ENCODE measurements around the gene LMO7.

The LMO7 gene

GRCh38 chr13:75617230-75617629, 18.9 kb upstream of the LMO7 start:
- no peaks in the 10 kb centered on the region for H3K79me2 ChIP-seq (ENCODE audit: control insufficient read depth, insufficient read depth, low read length, poor library complexity)
- no peak overlapping the region for H2BK5ac ChIP-seq (ENCODE audit: low read depth, low read length, poor library complexity)
- no peak overlapping the region for H3K4me2 ChIP-seq (ENCODE audit: low read length)
- no peak overlapping the region for H4K12ac ChIP-seq (ENCODE audit: low read depth, low read length)
- H3K27ac ChIP-seq (ENCODE audit: low read depth, low read length) = no peak overlapping the region
- no peak overlapping the region for H2BK120ac ChIP-seq (ENCODE audit: insufficient read depth, low read length, poor library complexity)
- DNase-seq = no peak
- no peak overlapping the region for H3K18ac ChIP-seq (ENCODE audit: low read length)
- H3K4me1 ChIP-seq (ENCODE audit: control insufficient read depth in 1 of 2, insufficient read depth in 2 of 2, low read length in 2 of 2) = no peaks in the 10 kb centered on the region
- no peak overlapping the region for H2AFZ ChIP-seq (ENCODE audit: insufficient read depth, low read length, poor library complexity)
- no peaks in the 10 kb centered on the region for H3K79me1 ChIP-seq (ENCODE audit: low read length)
- H3K23ac ChIP-seq (ENCODE audit: low read length) = no peak overlapping the region
- H3K4ac ChIP-seq (ENCODE audit: low read depth, low read length) = no peak overlapping the region
- no peak overlapping the region for H2BK12ac ChIP-seq (ENCODE audit: low read length)
- no peak overlapping the region for H3K14ac ChIP-seq (ENCODE audit: low read length)
- H3K9me3 ChIP-seq (ENCODE audit: insufficient read depth, low read depth, low read length) = no peaks in the 10 kb centered on the region
- H2AK5ac ChIP-seq (ENCODE audit: low read length) = no peak overlapping the region
- WGBS (ENCODE audit: extremely low coverage, insufficient coverage, insufficient read length) = no CpG with 5 or more reads among the region's 1 CpG
- H3K9ac ChIP-seq (ENCODE audit: low read length) = no peak overlapping the region
- no peak overlapping the region for H3K4me3 ChIP-seq (ENCODE audit: low read depth, low read length)
- H4K8ac ChIP-seq (ENCODE audit: low read depth, low read length) = no peak overlapping the region
- no peaks in the 10 kb centered on the region for H3K27me3 ChIP-seq (ENCODE audit: insufficient read depth, low read length)
- H3K36me3 ChIP-seq (ENCODE audit: control insufficient read depth in 1 of 2, insufficient read depth in 2 of 2, low read length in 2 of 2) = no peaks in the 10 kb centered on the region
- H4K91ac ChIP-seq (ENCODE audit: low read depth, low read length) = no peak overlapping the region

- Histone ChIP-seq H3K18ac (ENCODE audit: low read length) (no peak overlapping the region), H2AFZ (ENCODE audit: insufficient read depth, low read length, poor library complexity) (no peak overlapping the region), H2BK12ac (ENCODE audit: low read length) (no peak overlapping the region), H3K79me1 (ENCODE audit: low read length) (peaks cover under 1% of the 10 kb centered on the region), H4K91ac (ENCODE audit: low read depth, low read length) (no peak overlapping the region), H3K36me3 (ENCODE audit: control insufficient read depth in 1 of 2, insufficient read depth in 2 of 2, low read length in 2 of 2) (peaks cover 0 to under 1% of the 10 kb centered on the region in 2 experiments), H3K4ac (ENCODE audit: low read depth, low read length) (no peak overlapping the region), H3K9me3 (ENCODE audit: insufficient read depth, low read depth, low read length) (no peaks in the 10 kb centered on the region), H3K27me3 (ENCODE audit: insufficient read depth, low read length) (no peaks in the 10 kb centered on the region), H3K23ac (ENCODE audit: low read length) (no peak overlapping the region), H3K4me3 (ENCODE audit: low read depth, low read length) (no peak overlapping the region), H3K9ac (ENCODE audit: low read length) (no peak overlapping the region), H3K14ac (ENCODE audit: low read length) (no peak overlapping the region), H2BK120ac (ENCODE audit: insufficient read depth, low read length, poor library complexity) (no peak overlapping the region), H3K27ac (ENCODE audit: low read depth, low read length) (no peak overlapping the region), H3K4me2 (ENCODE audit: low read length) (no peak overlapping the region), H2AK5ac (ENCODE audit: low read length) (no peak overlapping the region), H3K79me2 (ENCODE audit: control insufficient read depth, insufficient read depth, low read length, poor library complexity) (no peaks in the 10 kb centered on the region), H4K12ac (ENCODE audit: low read depth, low read length) (no peak overlapping the region), H4K8ac (ENCODE audit: low read depth, low read length) (no peak overlapping the region), H2BK5ac (ENCODE audit: low read depth, low read length, poor library complexity) (no peak overlapping the region), H3K4me1 (ENCODE audit: control insufficient read depth in 1 of 2, insufficient read depth in 2 of 2, low read length in 2 of 2) (no peaks in the 10 kb centered on the region)
- no peak for DNase-seq
- WGBS (ENCODE audit: extremely low coverage, insufficient coverage, insufficient read length) = no CpG with 5 or more reads among the region's 1 CpG
Observed at GRCh38 chr13:75618308-75618707, 17.8 kb upstream of the LMO7 start.

GRCh38 chr13:75620020-75620419, 16.1 kb upstream of the LMO7 start:
- Histone ChIP-seq H3K4ac (ENCODE audit: low read depth, low read length) (no peak overlapping the region), H2BK12ac (ENCODE audit: low read length) (no peak overlapping the region), H2AK5ac (ENCODE audit: low read length) (no peak overlapping the region), H3K27me3 (ENCODE audit: insufficient read depth, low read length) (no peaks in the 10 kb centered on the region), H3K79me2 (ENCODE audit: control insufficient read depth, insufficient read depth, low read length, poor library complexity) (no peaks in the 10 kb centered on the region), H3K18ac (ENCODE audit: low read length) (no peak overlapping the region), H3K9ac (ENCODE audit: low read length) (no peak overlapping the region), H4K91ac (ENCODE audit: low read depth, low read length) (no peak overlapping the region), H4K8ac (ENCODE audit: low read depth, low read length) (no peak overlapping the region), H3K4me1 (ENCODE audit: control insufficient read depth in 1 of 2, insufficient read depth in 2 of 2, low read length in 2 of 2) (no peaks in the 10 kb centered on the region), H4K12ac (ENCODE audit: low read depth, low read length) (no peak overlapping the region), H3K79me1 (ENCODE audit: low read length) (peaks cover 2% of the 10 kb centered on the region), H3K4me2 (ENCODE audit: low read length) (no peak overlapping the region), H2AFZ (ENCODE audit: insufficient read depth, low read length, poor library complexity) (no peak overlapping the region), H2BK5ac (ENCODE audit: low read depth, low read length, poor library complexity) (no peak overlapping the region), H3K27ac (ENCODE audit: low read depth, low read length) (no peak overlapping the region), H2BK120ac (ENCODE audit: insufficient read depth, low read length, poor library complexity) (no peak overlapping the region), H3K36me3 (ENCODE audit: control insufficient read depth in 1 of 2, insufficient read depth in 2 of 2, low read length in 2 of 2) (peaks cover 0 to 2% of the 10 kb centered on the region in 2 experiments), H3K23ac (ENCODE audit: low read length) (no peak overlapping the region), H3K4me3 (ENCODE audit: low read depth, low read length) (no peak overlapping the region), H3K9me3 (ENCODE audit: insufficient read depth, low read depth, low read length) (no peaks in the 10 kb centered on the region), H3K14ac (ENCODE audit: low read length) (no peak overlapping the region)
- no peak for DNase-seq
- WGBS (ENCODE audit: extremely low coverage, insufficient coverage, insufficient read length) = no CpG with 5 or more reads among the region's 1 CpG

- Histone ChIP-seq H3K23ac (ENCODE audit: low read length) (no peak overlapping the region), H2AFZ (ENCODE audit: insufficient read depth, low read length, poor library complexity) (no peak overlapping the region), H3K36me3 (ENCODE audit: control insufficient read depth in 1 of 2, insufficient read depth in 2 of 2, low read length in 2 of 2) (peaks cover 0 to 2% of the 10 kb centered on the region in 2 experiments), H4K91ac (ENCODE audit: low read depth, low read length) (no peak overlapping the region), H2BK5ac (ENCODE audit: low read depth, low read length, poor library complexity) (no peak overlapping the region), H3K9ac (ENCODE audit: low read length) (no peak overlapping the region), H3K27ac (ENCODE audit: low read depth, low read length) (no peak overlapping the region), H3K18ac (ENCODE audit: low read length) (no peak overlapping the region), H3K4me3 (ENCODE audit: low read depth, low read length) (no peak overlapping the region), H2AK5ac (ENCODE audit: low read length) (no peak overlapping the region), H4K8ac (ENCODE audit: low read depth, low read length) (no peak overlapping the region), H4K12ac (ENCODE audit: low read depth, low read length) (no peak overlapping the region), H3K9me3 (ENCODE audit: insufficient read depth, low read depth, low read length) (no peaks in the 10 kb centered on the region), H3K79me2 (ENCODE audit: control insufficient read depth, insufficient read depth, low read length, poor library complexity) (no peaks in the 10 kb centered on the region), H2BK120ac (ENCODE audit: insufficient read depth, low read length, poor library complexity) (no peak overlapping the region), H3K79me1 (ENCODE audit: low read length) (peaks cover 2% of the 10 kb centered on the region), H3K4me1 (ENCODE audit: control insufficient read depth in 1 of 2, insufficient read depth in 2 of 2, low read length in 2 of 2) (no peaks in the 10 kb centered on the region), H3K14ac (ENCODE audit: low read length) (no peak overlapping the region), H3K4me2 (ENCODE audit: low read length) (no peak overlapping the region), H3K27me3 (ENCODE audit: insufficient read depth, low read length) (no peaks in the 10 kb centered on the region), H3K4ac (ENCODE audit: low read depth, low read length) (no peak overlapping the region), H2BK12ac (ENCODE audit: low read length) (no peak overlapping the region)
- peak; percentile 27 to 83 for DNase-seq
- no CpG with 5 or more reads among the region's 2 CpGs for WGBS (ENCODE audit: extremely low coverage, insufficient coverage, insufficient read length)
Observed at GRCh38 chr13:75621147-75621546, 15.0 kb upstream of the LMO7 start.

All from trophoblast cell (in vitro differentiated cells and primary cell).